ENCODE measurements around the gene IL4R.
"Not testable (repeated sequence)": the region's sequence is repeated elsewhere in the genome, so short reads cannot be mapped to it uniquely, and the experiment has no call there.

IL4R gene

GRCh38 chr16:27402569-27402963 lies 88.8 kb downstream of the IL4R start:
- DNase-seq (ENCODE audit: low read depth, low spot score), result no peak

- no peak for DNase-seq (ENCODE audit: low read depth, low spot score)
Measured at GRCh38 chr16:27402964-27403600, 89.3 kb downstream of the IL4R start.

GRCh38 chr16:27403601-27403992 lies 89.8 kb downstream of the IL4R start:
- no peak for DNase-seq (ENCODE audit: low read depth, low spot score)

- no peak for DNase-seq (ENCODE audit: low read depth, low spot score)
Measured at GRCh38 chr16:27404163-27404823, 90.5 kb downstream of the IL4R start.

- peak; percentile 55 for DNase-seq (ENCODE audit: low read depth, low spot score)
Measured at GRCh38 chr16:27405546-27406451, 92.0 kb downstream of the IL4R start.

- DNase-seq (ENCODE audit: low read depth, low spot score), result no peak
Measured at GRCh38 chr16:27406511-27407128, 92.8 kb downstream of the IL4R start.

- no peak for DNase-seq (ENCODE audit: low read depth, low spot score)
Measured at GRCh38 chr16:27407133-27407532, 93.4 kb downstream of the IL4R start.

- DNase-seq (ENCODE audit: low read depth, low spot score), result no peak
Measured at GRCh38 chr16:27408012-27408601, 94.3 kb downstream of the IL4R start.

- DNase-seq (ENCODE audit: low read depth, low spot score), result no peak
Measured at GRCh38 chr16:27408602-27409031, 94.8 kb downstream of the IL4R start.

- not testable (repeated sequence) for DNase-seq (ENCODE audit: low read depth, low spot score)
Measured at GRCh38 chr16:27409958-27410357, 96.2 kb downstream of the IL4R start.

- no peak for DNase-seq (ENCODE audit: low read depth, low spot score)
Measured at GRCh38 chr16:27410761-27411160, 97.0 kb downstream of the IL4R start.

- no peak for DNase-seq (ENCODE audit: low read depth, low spot score)
Measured at GRCh38 chr16:27413956-27414355, 100.2 kb downstream of the IL4R start.

All from activated CD4-positive, CD25-positive, alpha-beta regulatory T cell treated with anti-CD3 and anti-CD28 coated beads, Interleukin-2, amount 50 U/mL, for 16 hours (primary cell).